NCI-H748 (cell line): ENCODE results near the gene RPL38.
"Not testable (repeated sequence)": the region's sequence is repeated elsewhere in the genome, so short reads cannot be mapped to it uniquely, and the experiment has no call there.

Source experiments
- DNase-seq: peaks from one replicate; lab custom pipeline; 2025; ENCODE audit not compliant: unreplicated experiment; lab: John Stamatoyannopoulos, UW

RPL38 gene

DNA sequence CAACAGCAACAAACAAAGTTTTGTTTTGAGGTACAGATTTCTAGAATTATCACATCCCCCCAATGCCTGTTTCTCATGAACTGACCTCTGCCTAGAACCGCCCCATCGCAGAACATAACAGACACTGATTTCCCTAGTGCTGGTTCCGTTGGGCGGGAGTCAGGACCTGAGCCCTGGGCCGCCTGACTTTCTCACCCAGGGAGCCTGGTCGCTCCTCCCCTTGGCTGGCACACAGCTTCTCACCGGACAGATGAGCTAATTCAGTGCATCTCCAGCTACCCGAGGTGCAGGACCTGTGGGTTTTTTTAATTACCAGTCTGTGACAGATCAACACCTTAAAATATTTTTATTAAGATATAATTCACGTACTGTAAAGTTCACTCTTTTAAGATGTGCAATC lies 20.1 kb upstream of the RPL38 start:
- no peak for DNase-seq

GRCh38 chr17:74185571-74186185 lies 17.8 kb upstream of the RPL38 start:
- peak; percentile 30 for DNase-seq

DNA sequence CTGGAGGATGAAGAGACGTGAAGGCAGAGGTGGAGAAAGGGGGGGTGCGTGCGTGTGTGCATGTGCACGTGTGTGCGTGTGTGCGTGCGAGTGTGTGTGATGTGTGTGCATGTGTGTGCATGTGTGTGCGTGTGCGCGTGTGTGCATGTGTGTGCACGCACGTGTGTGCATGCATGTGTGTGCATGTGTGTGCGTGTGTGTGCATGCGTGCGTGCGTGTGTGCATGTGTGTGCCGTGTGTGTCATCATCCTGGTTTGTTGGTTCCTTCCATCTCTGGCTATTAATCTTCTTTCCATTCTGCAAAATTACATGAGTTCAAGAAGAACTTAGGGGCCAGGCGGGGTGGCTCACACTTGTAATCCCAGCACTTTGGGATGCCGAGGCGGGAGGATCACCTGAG lies 17.0 kb upstream of the RPL38 start:
- DNase-seq, result no peak

- DNase-seq, result peak; percentile 84
These were observed 15.7 kb upstream of the RPL38 start for GRCh38 chr17:74187761-74188160.

DNA sequence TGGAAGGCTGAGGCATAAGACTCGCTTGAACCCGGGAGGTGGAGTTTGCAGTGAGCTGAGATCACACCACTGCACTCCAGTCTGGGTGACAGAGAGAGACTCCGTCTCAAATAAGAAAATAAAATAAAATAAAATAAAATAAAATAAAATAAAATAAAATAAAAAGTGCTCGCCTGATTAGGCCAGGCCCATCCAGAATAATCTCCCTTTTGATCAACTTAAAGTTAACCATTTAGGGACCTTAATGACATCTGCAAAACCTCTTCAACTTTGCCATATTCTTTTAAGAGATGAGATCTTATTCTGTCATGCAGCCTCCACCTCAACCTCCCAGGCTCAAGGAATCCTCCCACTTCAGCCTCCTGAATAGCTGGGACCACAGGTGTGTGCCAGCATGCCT lies 14.8 kb upstream of the RPL38 start:
- DNase-seq, result not testable (repeated sequence)

- DNase-seq, result peak; percentile 50
These were observed 13.3 kb upstream of the RPL38 start for GRCh38 chr17:74190154-74190553.

DNA sequence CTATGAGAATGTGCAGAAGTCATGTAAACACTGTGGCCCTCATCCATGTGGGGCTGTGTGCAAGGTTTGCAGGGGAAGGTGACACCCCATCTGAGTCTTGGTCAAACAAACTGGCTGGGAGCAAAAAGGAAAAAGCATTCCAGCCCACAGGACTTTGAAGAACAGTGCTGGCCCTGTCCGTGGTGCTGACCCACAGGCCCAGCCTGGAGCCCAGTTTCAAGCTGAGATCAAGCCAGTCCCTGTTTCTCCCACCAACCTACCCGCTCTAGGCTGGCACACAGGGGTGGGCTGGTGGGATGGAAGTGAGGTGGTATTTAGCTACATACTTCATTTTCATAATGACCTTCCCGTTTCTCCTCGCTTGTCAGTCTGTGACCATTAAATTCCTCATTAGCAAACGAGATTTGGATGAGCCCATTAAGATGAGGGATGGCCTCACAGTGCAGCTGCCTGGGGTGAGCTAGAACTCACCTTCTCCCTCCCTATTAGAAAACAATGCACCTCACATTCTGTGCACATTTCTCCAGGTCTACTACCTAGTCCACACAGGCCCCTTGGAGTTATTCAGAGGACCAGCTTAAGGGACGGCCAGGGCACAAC lies 12.6 kb upstream of the RPL38 start:
- DNase-seq, result no peak

GRCh38 chr17:74192950-74193781 lies 10.3 kb upstream of the RPL38 start:
- peak; percentile 85 for DNase-seq

DNA sequence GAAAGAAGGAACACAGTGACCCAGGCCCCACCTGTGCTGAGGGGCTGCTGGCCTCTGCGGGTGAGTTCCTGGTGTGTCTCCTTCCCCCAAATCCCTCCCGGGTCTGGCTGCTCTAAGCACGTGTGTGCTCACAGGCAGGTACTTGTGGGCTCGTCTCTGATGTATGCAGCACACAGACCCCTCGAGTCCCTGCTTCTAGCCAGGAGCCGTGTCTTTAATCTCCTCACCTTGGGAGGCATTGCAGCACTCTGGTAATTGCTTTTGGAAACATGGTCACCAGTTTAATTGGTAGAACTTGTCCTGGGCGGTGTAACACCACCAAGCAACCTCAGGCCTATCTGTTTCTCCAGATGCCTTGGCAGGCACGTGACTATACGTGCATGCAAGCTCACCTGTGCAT lies 8.8 kb upstream of the RPL38 start:
- DNase-seq, result no peak

DNA sequence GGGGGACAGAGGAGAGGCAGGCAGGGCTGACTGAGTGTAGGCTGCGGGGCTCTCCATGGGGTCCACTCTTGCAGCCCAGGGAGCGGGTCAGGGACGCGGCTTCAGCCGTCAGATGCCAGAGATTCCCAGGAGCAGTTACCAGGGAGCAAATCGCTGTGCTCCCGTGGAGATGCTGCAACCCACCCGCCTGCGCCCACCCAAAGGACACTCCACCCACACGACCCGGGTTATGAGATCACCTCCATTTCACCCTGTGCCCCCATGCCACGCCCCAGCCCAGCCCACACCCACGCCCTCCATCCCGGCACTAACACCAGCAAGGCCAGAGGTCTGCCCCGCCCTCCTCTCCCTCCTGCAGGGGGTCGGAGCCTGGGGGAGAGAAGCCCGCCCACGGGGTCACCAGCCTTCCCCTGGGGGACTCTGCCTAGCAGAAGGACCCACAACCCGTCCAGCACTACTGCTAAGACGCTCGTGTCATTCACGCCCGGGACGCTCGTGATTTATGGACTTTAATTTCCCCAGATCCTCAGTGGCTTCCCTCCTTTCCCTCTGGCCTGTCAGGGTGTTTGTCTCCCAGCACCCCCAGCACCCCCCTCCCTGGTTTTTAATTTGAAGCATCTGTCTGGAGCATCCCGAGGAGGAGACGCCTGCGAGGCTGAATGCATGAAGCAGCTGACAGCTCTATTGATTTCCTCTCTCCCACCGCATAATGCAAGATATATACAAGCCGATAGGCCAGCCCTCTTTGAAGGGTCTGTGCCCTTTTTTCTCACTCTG lies 6.7 kb upstream of the RPL38 start:
- no peak for DNase-seq

GRCh38 chr17:74197801-74198200 lies 5.7 kb upstream of the RPL38 start:
- DNase-seq, result no peak

- DNase-seq, result no peak
These were observed 4.8 kb upstream of the RPL38 start for GRCh38 chr17:74198694-74199093.

GRCh38 chr17:74199306-74200092 lies 4.0 kb upstream of the RPL38 start:
- peak; percentile 57 for DNase-seq

DNA sequence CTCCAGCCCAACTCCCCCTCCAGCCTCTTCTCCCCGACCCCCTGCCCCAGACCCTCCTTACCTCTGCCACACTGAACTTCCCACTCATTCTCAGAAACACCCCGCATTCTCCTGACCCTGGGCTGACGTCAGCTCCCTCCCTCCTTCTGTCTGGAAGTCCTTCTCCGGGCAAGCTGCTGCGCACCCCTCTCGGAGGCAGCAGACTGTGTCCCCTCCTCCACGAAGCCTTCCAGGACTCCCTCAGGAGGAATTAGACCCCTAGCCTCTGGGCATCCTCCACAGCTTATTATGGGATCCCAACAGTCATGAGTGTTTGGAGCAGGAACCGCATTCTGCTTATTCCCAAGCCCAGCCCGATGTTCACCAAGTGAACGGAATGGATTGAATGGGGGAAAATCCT lies 3.4 kb upstream of the RPL38 start:
- DNase-seq, result no peak

GRCh38 chr17:74201250-74201649 lies 2.2 kb upstream of the RPL38 start:
- peak; percentile 70 for DNase-seq

DNA sequence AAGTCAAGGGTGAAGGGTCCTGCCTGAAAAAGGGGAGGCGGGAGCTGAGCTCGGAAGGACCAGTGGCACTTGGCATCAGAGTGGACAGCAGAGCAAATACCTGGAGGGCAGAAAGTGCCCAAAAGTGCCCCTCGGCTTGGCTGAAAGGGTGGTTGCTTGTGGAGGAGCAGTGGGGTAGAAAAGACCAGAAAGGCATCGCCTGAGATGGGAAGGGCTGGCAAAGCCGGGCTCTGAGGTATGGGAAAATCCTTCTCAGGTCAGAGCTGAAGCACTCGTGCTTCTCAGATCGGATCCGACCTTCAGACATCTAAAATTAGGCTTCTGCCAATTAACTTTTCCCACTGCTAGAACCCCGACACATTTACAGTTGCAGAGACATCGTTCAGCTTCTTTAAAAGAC lies 1.5 kb upstream of the RPL38 start:
- DNase-seq, result no peak

DNA sequence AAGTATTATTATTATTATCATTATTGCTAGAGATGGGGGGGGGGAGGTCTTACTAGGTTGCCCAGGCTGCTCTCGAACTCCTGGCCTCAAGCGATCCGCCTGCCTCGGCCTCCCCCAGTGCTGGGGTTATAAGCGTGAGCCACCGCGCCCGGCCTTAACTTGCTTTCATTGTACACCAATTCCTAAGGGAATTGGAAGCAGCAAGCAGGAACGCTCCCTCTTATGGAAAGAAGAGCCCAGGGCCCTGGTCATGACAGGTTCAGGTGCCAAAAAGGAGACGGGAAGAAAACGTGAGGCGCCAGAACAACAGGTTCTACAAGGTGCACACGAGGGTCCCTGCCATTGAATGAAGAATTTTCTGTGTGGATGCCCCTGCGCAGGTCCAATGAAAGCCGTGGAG lies 540 bp upstream of the RPL38 start:
- DNase-seq, result no peak

- no peak for DNase-seq
These were observed 996 bp downstream of the RPL38 start for GRCh38 chr17:74204474-74204873.

- DNase-seq, result no peak
These were observed 1.8 kb downstream of the RPL38 start for GRCh38 chr17:74205274-74205673.

GRCh38 chr17:74206332-74206818 lies 2.9 kb downstream of the RPL38 start:
- no peak for DNase-seq
